ENCODE data around the gene FOXO6.

Gene FOXO6

GRCh38 chr1:41411229-41411628 is 50.0 kb downstream of the FOXO6 start:
- FAIRE-seq: no peak

- no peak for FAIRE-seq
Observed at GRCh38 chr1:41412748-41413147, 51.5 kb downstream of the FOXO6 start.

GRCh38 chr1:41413748-41414281 is 52.6 kb downstream of the FOXO6 start:
- FAIRE-seq: no peak

GRCh38 chr1:41414296-41414695 is 53.1 kb downstream of the FOXO6 start:
- FAIRE-seq: no peak

- FAIRE-seq: no peak
Observed at GRCh38 chr1:41414716-41415306, 53.6 kb downstream of the FOXO6 start.

- FAIRE-seq: no peak
Observed at GRCh38 chr1:41416081-41416480, 54.8 kb downstream of the FOXO6 start.

GRCh38 chr1:41416552-41417334 is 55.5 kb downstream of the FOXO6 start:
- no peak for FAIRE-seq

- no peak for FAIRE-seq
Observed at GRCh38 chr1:41417335-41417682, 56.1 kb downstream of the FOXO6 start.

GRCh38 chr1:41417746-41418145 is 56.5 kb downstream of the FOXO6 start:
- FAIRE-seq: no peak

- FAIRE-seq: no peak
Observed at GRCh38 chr1:41418857-41419583, 57.8 kb downstream of the FOXO6 start.

- no peak for FAIRE-seq
Observed at GRCh38 chr1:41419584-41420295, 58.5 kb downstream of the FOXO6 start.

GRCh38 chr1:41420351-41420750 is 59.1 kb downstream of the FOXO6 start:
- FAIRE-seq: no peak

GRCh38 chr1:41420860-41421259 is 59.6 kb downstream of the FOXO6 start:
- FAIRE-seq: no peak

- no peak for FAIRE-seq
Observed at GRCh38 chr1:41422306-41422705, 61.1 kb downstream of the FOXO6 start.

- FAIRE-seq: no peak
Observed at GRCh38 chr1:41423511-41424191, 62.4 kb downstream of the FOXO6 start.

- no peak for FAIRE-seq
Observed at GRCh38 chr1:41424581-41425118, 63.4 kb downstream of the FOXO6 start.

GRCh38 chr1:41425369-41425768 is 64.1 kb downstream of the FOXO6 start:
- no peak for FAIRE-seq

- FAIRE-seq: no peak
Observed at GRCh38 chr1:41426201-41426890, 65.1 kb downstream of the FOXO6 start.

GRCh38 chr1:41427122-41427913 is 66.1 kb downstream of the FOXO6 start:
- FAIRE-seq: no peak

GRCh38 chr1:41427916-41428737 is 66.9 kb downstream of the FOXO6 start:
- no peak for FAIRE-seq
